Epithelial cell of esophagus (primary cell): ENCODE measurements around the gene NEIL1.
A peak's percentile ranks its signal among the peaks of the same experiment; 100 is the strongest.
"Not testable (repeated sequence)": the region's sequence is repeated elsewhere in the genome, so short reads cannot be mapped to it uniquely, and the experiment has no call there.

Experiments
- DNase-seq: peaks from one replicate; pipeline ENCODE4 v3.0.0; 2010; ENCODE audit warnings: low read depth
- H3K4me3 ChIP-seq: 2 replicates; pipeline ENCODE4 v1.5.1; 2011; ENCODE audit warnings: mild to moderate bottlenecking, low read length, control low read depth
- CTCF ChIP-seq: IDR thresholded peaks from 2 replicates; pipeline ENCODE4 v1.5.1; 2011; ENCODE audit warnings: low read depth, mild to moderate bottlenecking, low read length, control low read depth, inconsistent platforms; ENCODE audit not compliant: insufficient read depth; ENCODE audit errors: missing control alignments

NEIL1 gene

GRCh38 chr15:75346796-75347221 lies at the start of gene NEIL1:
TSS of gene NEIL1 (plus strand) at chr15:75347039. CDS start at chr15:75348906, 1,867 bp downstream.
- H3K4me3 ChIP-seq: peak within 1 kb of the TSS; percentile 86
- TF ChIP-seq CTCF: no peak
- peak; percentile 49 for DNase-seq

GRCh38 chr15:75298541-75299310 lies 48.1 kb upstream of the NEIL1 start:
- not testable (repeated sequence) for H3K4me3 ChIP-seq, DNase-seq

GRCh38 chr15:75299311-75299688 lies 47.5 kb upstream of the NEIL1 start:
- TF ChIP-seq CTCF: peak; percentile 45
- H3K4me3 ChIP-seq, DNase-seq: not testable (repeated sequence)

GRCh38 chr15:75300026-75300425 lies 46.8 kb upstream of the NEIL1 start:
- H3K4me3 ChIP-seq, DNase-seq: not testable (repeated sequence)

GRCh38 chr15:75302318-75302717 lies 44.5 kb upstream of the NEIL1 start:
- no peak for DNase-seq
- TF ChIP-seq CTCF: no peak

GRCh38 chr15:75302753-75303152 lies 44.1 kb upstream of the NEIL1 start:
- not testable (repeated sequence) for H3K4me3 ChIP-seq, DNase-seq

More at GRCh38 chr15:75302318-75302717, 44.5 kb upstream of the NEIL1 start:
- H3K4me3 ChIP-seq: no peak overlapping the region

- no peak for DNase-seq
- no peak overlapping the region for H3K4me3 ChIP-seq
- TF ChIP-seq CTCF: no peak
Observed at GRCh38 chr15:75306188-75306587, 40.7 kb upstream of the NEIL1 start.

GRCh38 chr15:75307778-75308390 lies 39.0 kb upstream of the NEIL1 start:
- no peak overlapping the region for H3K4me3 ChIP-seq
- peak; percentile 70 for TF ChIP-seq CTCF
- DNase-seq: peak; percentile 69
